Measurements from ENCODE around the gene KCNAB1. TPM values are rescaled to one million over a fixed set of nuclear protein-coding genes. Genes with fewer than 3 reads are reported as not detected.
A peak's percentile ranks its signal among the peaks of the same experiment; 100 is the strongest.

KCNAB1 gene
- total and polyA plus RNA-seq, 2 of the 8 experiments (the other 6 are each of a cell fraction or from before 2014, with no cell fraction given), result 0.51 to 2.3 TPM

- CTCF ChIA-PET (ENCODE audit: partially characterized antibody), result interaction anchor here (1.1 to 3.2 kb wide), 9 partner anchors 10 to 296 kb away, joined by 3 to 22 read pairs (median 4); no protein-coding TSS in a partner anchor
- Histone ChIP-seq H2BK5ac (ENCODE audit: low read depth, low read length) (no peak overlapping the region), H4K8ac (ENCODE audit: extremely low read depth, insufficient read depth, low read length) (no peak overlapping the region), H3K27me3 (replicated peaks in 1 of 4; ENCODE audit: control insufficient read depth in 3 of 4, extremely low read depth in 1 of 4, insufficient read depth in 3 of 4, low read length in 3 of 4) (no peaks in the 10 kb centered on the region), H2BK15ac (ENCODE audit: low read length) (no peak overlapping the region), H3K4me1 (replicated peaks in 1 of 4; ENCODE audit: control insufficient read depth in 3 of 4, insufficient read depth in 4 of 4, low read length in 3 of 4) (no peaks in the 10 kb centered on the region), H4K20me1 (replicated peaks in 1 of 2; ENCODE audit: control insufficient read depth in 1 of 2, insufficient read depth in 2 of 2, low read length in 2 of 2) (no peaks in the 10 kb centered on the region), H2BK20ac (ENCODE audit: low read length) (no peak overlapping the region), H2AFZ (ENCODE audit: low read length) (peak overlapping the region; percentile 85), H4K5ac (ENCODE audit: insufficient read length, low read depth, low read length) (no peak overlapping the region), H3K79me1 (ENCODE audit: low read depth, low read length) (no peaks in the 10 kb centered on the region), H3K14ac (ENCODE audit: insufficient read length) (no peak overlapping the region), H3K4me3 (ENCODE audit: extremely low read depth in 1 of 4, insufficient read depth in 2 of 4, low read depth in 3 of 4, low read length in 4 of 4) (no peak overlapping the region), H3K27ac (ENCODE audit: low read depth, low read length) (no peak overlapping the region), H3K9ac (replicated peaks in 1 of 4; ENCODE audit: extremely low read depth in 1 of 4, low read depth in 3 of 4, low read length in 3 of 4) (no peak overlapping the region), H3K4me2 (ENCODE audit: insufficient read depth in 1 of 2, low read depth in 2 of 2, low read length in 2 of 2) (no peak overlapping the region), H3K4ac (replicated peaks; ENCODE audit: insufficient read length, low read depth, low read length) (no peak overlapping the region), H4K91ac (replicated peaks; ENCODE audit: insufficient read length, low read length) (no peak overlapping the region), H2AK5ac (ENCODE audit: low read depth, low read length) (no peak overlapping the region), H3K18ac (ENCODE audit: extremely low read depth, low read length) (no peak overlapping the region), H2BK12ac (ENCODE audit: low read depth, low read length) (no peak overlapping the region), H3K23me2 (ENCODE audit: low read depth, low read length) (no peaks in the 10 kb centered on the region), H3K23ac (ENCODE audit: insufficient read length) (no peak overlapping the region), H3K79me2 (ENCODE audit: control insufficient read depth in 1 of 2, insufficient read depth in 2 of 2, low read length in 2 of 2) (no peaks in the 10 kb centered on the region), H3K36me3 (ENCODE audit: control insufficient read depth in 2 of 4, insufficient read depth in 4 of 4, low read length in 3 of 4) (no peaks in the 10 kb centered on the region), H3K56ac (replicated peaks; ENCODE audit: insufficient read length, low read depth, low read length) (no peak overlapping the region), H2BK120ac (replicated peaks; ENCODE audit: low read depth, low read length) (no peak overlapping the region), H3K9me3 (ENCODE audit: insufficient read depth in 2 of 2, low read depth in 1 of 2, low read length in 1 of 2) (no peaks in the 10 kb centered on the region)
- FAIRE-seq (no peak), DNase-seq (ENCODE audit: low read depth in 1 of 2, low spot score in 2 of 2) (no peak)
- WGBS, 2 experiments (ENCODE audit: extremely low coverage in 1 of 2, insufficient coverage in 1 of 2, insufficient read length in 1 of 2, insufficient replicate concordance in 2 of 2, low coverage in 1 of 2, low lambda C conversion rate in 2 of 2, missing lambda C conversion rate in 1 of 2), result 83% methylated on average over 1 of the region's 2 CpGs; no CpG with 5 or more reads in 1 of the 2 experiments
- TF ChIP-seq TAF1 (IDR thresholded peaks at IDR 0.05; ENCODE audit: low read depth, low read length), result no peak
- no peak for TF ChIP-seq JUN (IDR thresholded peaks at IDR 0.05; ENCODE audit: low read depth, low read length)
- no peak for TF ChIP-seq CEBPB (IDR thresholded peaks at IDR 0.05; ENCODE audit: low read depth, low read length)
- POLR2A ChIA-PET (ENCODE audit: partially characterized antibody), result no interaction called here
Observed at GRCh38 chr3:156432563-156432962, 312.2 kb downstream of the KCNAB1 start.

Data from H1 (cell line).